PC-3 (cell line): ENCODE data around the gene COL11A1. TPM values are rescaled to one million over a fixed set of nuclear protein-coding genes. Genes with fewer than 3 reads are reported as not detected.

Source experiments
- ATAC-seq: fragments of 200-7000 bp; cut with Tn5 transposase; 2 replicates; pipeline ENCODE4 v1.9.1; 2020; ENCODE audit warnings: mild to moderate bottlenecking, moderate library complexity
- BruUV-seq: library from RNA; stranded (reverse); fragments of 400-500 nt; replicated peaks from 2 replicates; lab custom pipeline; 2021; lab: Mats Ljungman, UMichigan
- CTCF ChIA-PET: fragments of 300-600 bp; sonication (Branson Sonifier 250); formaldehyde crosslinking; loops from one replicate; lab custom pipeline; 2022; ENCODE audit warnings: antibody characterized with exemption; lab: Charles Lee
- POLR2A ChIA-PET: fragments of 300-600 bp; sonication (Branson Sonifier 250); formaldehyde crosslinking; loops from one replicate; lab custom pipeline; 2022; ENCODE audit warnings: antibody characterized with exemption; ENCODE audit not compliant: unreplicated experiment; lab: Charles Lee
- DNase-seq: peaks from one replicate; pipeline ENCODE4 v3.0.0-alpha.2; 2015
- H2AFZ ChIP-seq: fragments of 300-600 bp; sonication (generic); 2 replicates; pipeline ENCODE4 v1.6.0; 2016; ENCODE audit warnings: antibody characterized with exemption, low read length
- H3F3A ChIP-seq: fragments of 300-600 bp; sonication (generic); one replicate; pipeline ENCODE4 v1.6.0; 2017; ENCODE audit warnings: antibody characterized with exemption, low read length, control low read depth, mild to moderate bottlenecking; ENCODE audit not compliant: unreplicated experiment
- H3K27ac ChIP-seq: fragments of 300-600 bp; sonication (generic); 2 replicates; pipeline ENCODE4 v1.5.1; 2016; ENCODE audit warnings: mild to moderate bottlenecking, low read length
- H3K27me3 ChIP-seq: fragments of 300-600 bp; sonication (generic); 2 replicates; pipeline ENCODE4 v1.6.1; 2016; ENCODE audit warnings: low read length, mixed read lengths
- H3K36me3 ChIP-seq: fragments of 300-600 bp; sonication (generic); 2 replicates; pipeline ENCODE4 v1.6.1; 2016; ENCODE audit warnings: low read depth, mixed run types, low read length, mixed read lengths
- H3K4me1 ChIP-seq: fragments of 300-600 bp; sonication (generic); 2 replicates; pipeline ENCODE4 v1.5.1; 2016; ENCODE audit warnings: low read length; ENCODE audit not compliant: insufficient read depth
- H3K4me2 ChIP-seq: fragments of 300-600 bp; sonication (generic); 2 replicates; pipeline ENCODE4 v1.6.0; 2016; ENCODE audit warnings: low read length
- H3K4me3 ChIP-seq: fragments of 300-600 bp; sonication (generic); 2 replicates; pipeline ENCODE4 v1.5.1; 2016; ENCODE audit warnings: mild to moderate bottlenecking, low read length, mixed read lengths
- H3K79me2 ChIP-seq: fragments of 300-600 bp; sonication (generic); 2 replicates; pipeline ENCODE4 v1.6.1; 2017; ENCODE audit warnings: low read length, mixed read lengths
- H3K9ac ChIP-seq: fragments of 300-600 bp; sonication (generic); 2 replicates; pipeline ENCODE4 v1.6.0; 2016; ENCODE audit warnings: mild to moderate bottlenecking, low read length
- H3K9me2 ChIP-seq: fragments of 300-600 bp; sonication (generic); replicated peaks from 2 replicates; pipeline ENCODE4 v1.6.1; 2016; ENCODE audit warnings: mixed run types, low read length, mixed read lengths
- H3K9me3 ChIP-seq: fragments of 300-600 bp; sonication (generic); 2 replicates; pipeline ENCODE4 v1.6.1; 2016; ENCODE audit warnings: low read length, mixed read lengths
- H4K20me1 ChIP-seq: fragments of 300-600 bp; sonication (generic); 2 replicates; pipeline ENCODE4 v1.6.1; 2016; ENCODE audit warnings: low read length, mixed read lengths
- CTCF ChIP-seq: fragments of 300-600 bp; sonication (generic); conservative IDR thresholded peaks from 2 replicates; pipeline ENCODE4 v1.5.1; 2017; ENCODE audit warnings: antibody characterized with exemption, low read depth, mild to moderate bottlenecking, low read length
- EZH2 ChIP-seq: fragments of 300-600 bp; sonication (generic); IDR thresholded peaks from one replicate; pipeline ENCODE4 v1.6.1; 2017; ENCODE audit warnings: antibody characterized with exemption, mild to moderate bottlenecking, low read length; ENCODE audit not compliant: unreplicated experiment
- EZH2phosphoT487 ChIP-seq: fragments of 300-600 bp; sonication (generic); IDR thresholded peaks from 2 replicates; pipeline ENCODE4 v1.6.1; 2018; ENCODE audit warnings: mild to moderate bottlenecking, antibody characterized with exemption, low read length, borderline replicate concordance
- intact Hi-C: fragments of 100-400 bp; cut with micrococcal nuclease; formaldehyde crosslinking; loops from 2 replicates; pipeline ENCODE4 v1.9.0; 2023
- total RNA-seq: library from RNA; depleted of rRNA; stranded (reverse); fragments of >200 nt; gene quantifications from 2 replicates; pipeline ENCODE4 v1.2.3, GENCODE V29; 2014

The COL11A1 gene
- total RNA-seq, 1 experiment from 2014 or later = not detected

DNA sequence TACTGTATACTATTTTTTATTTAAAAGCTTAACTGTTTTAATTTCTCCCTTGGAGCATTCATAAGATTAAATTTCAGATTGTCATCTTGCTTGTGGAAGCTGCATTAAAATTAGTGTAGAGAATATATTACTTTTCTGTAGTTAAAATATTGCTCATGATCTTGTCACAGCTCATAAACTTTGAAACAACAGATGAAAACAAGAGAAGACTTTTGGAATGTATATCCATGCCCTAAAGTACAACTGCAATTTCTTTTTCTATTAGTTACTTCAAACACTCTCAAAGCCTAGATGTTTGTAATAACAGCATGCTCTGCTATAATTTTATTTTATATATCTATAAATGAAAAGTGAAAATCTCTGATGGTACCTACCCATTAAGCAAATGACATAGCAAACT lies 155.9 kb downstream of the COL11A1 start:
- Histone ChIP-seq H4K20me1 (no peaks in the 10 kb centered on the region), H3K9ac (no peak overlapping the region), H3K27me3 (peaks cover 53% of the 10 kb centered on the region), H3K9me3 (no peaks in the 10 kb centered on the region), H3K4me3 (no peak overlapping the region), H2AFZ (no peak overlapping the region), H3K36me3 (no peaks in the 10 kb centered on the region), H3K79me2 (no peaks in the 10 kb centered on the region), H3K27ac (no peak overlapping the region), H3K9me2 (no peaks in the 10 kb centered on the region), H3K4me1 (no peaks in the 10 kb centered on the region), H3F3A (no peaks in the 10 kb centered on the region), H3K4me2 (no peak overlapping the region)
- no peak for DNase-seq
- no TSS peak for BruUV-seq
- no peak for TF ChIP-seq EZH2phosphoT487
- CTCF ChIA-PET = no interaction called here
- intact Hi-C loops = no loop called here
- no peak for ATAC-seq
- POLR2A ChIA-PET = no interaction called here

GRCh38 chr1:102942324-102942723 lies 166.0 kb downstream of the COL11A1 start:
- Histone ChIP-seq H3K4me2 (no peak overlapping the region), H2AFZ (no peak overlapping the region), H3K4me1 (no peaks in the 10 kb centered on the region), H4K20me1 (no peaks in the 10 kb centered on the region), H3K9me2 (no peaks in the 10 kb centered on the region), H3K4me3 (no peak overlapping the region), H3F3A (no peaks in the 10 kb centered on the region), H3K36me3 (no peaks in the 10 kb centered on the region), H3K79me2 (no peaks in the 10 kb centered on the region), H3K9me3 (no peaks in the 10 kb centered on the region), H3K27ac (no peak overlapping the region), H3K9ac (no peak overlapping the region), H3K27me3 (peaks cover 15% of the 10 kb centered on the region; the same call in 1 of the 2 replicates)
- DNase-seq = no peak
- intact Hi-C loops = no loop called here
- BruUV-seq = no TSS peak
- TF ChIP-seq CTCF = no peak
- no peak for TF ChIP-seq EZH2phosphoT487
- no peak for TF ChIP-seq EZH2
- no peak for ATAC-seq
- ChIA-PET POLR2A (no interaction called here), CTCF (no interaction called here)

DNA sequence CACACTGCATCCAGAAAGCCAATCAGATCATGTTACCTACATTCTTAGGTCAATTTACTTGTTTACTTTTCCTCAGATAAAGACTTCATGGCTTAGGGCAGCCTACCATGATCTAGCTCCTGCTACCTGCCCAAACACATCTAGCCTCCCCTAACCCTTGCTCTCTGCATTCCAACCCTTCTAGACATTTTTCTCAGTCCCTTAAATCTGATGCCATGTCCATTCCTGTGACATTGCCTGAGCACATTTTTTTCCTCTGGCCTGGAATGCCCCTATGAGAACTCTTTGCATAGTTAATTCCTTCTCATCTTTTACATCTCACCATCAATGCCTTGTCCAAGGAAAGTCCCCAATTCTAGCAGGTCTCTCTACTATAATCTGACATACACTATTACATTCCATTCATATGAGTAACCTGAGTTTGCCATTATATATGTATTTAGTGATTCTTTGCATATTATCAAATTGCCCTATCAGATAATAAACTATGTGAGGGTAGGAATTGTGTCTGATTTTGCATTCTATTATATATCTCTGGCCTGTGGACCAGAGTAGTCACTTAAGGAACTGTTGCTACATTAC lies 166.9 kb downstream of the COL11A1 start:
- Histone ChIP-seq H3K79me2 (no peaks in the 10 kb centered on the region), H3K4me1 (no peaks in the 10 kb centered on the region), H3K9me3 (no peaks in the 10 kb centered on the region), H3K27ac (no peak overlapping the region), H3K9me2 (no peaks in the 10 kb centered on the region), H2AFZ (no peak overlapping the region), H3K4me3 (no peak overlapping the region), H3K9ac (no peak overlapping the region), H3K4me2 (no peak overlapping the region), H4K20me1 (no peaks in the 10 kb centered on the region), H3K36me3 (no peaks in the 10 kb centered on the region), H3K27me3 (peaks cover 19% of the 10 kb centered on the region; the same call in 1 of the 2 replicates), H3F3A (no peaks in the 10 kb centered on the region)
- DNase-seq (peak; percentile 20), ATAC-seq (no peak)
- BruUV-seq = no TSS peak
- ChIA-PET CTCF (no interaction called here), POLR2A (no interaction called here)
- intact Hi-C loops = no loop called here
- no peak for TF ChIP-seq EZH2
- no peak for TF ChIP-seq CTCF
- TF ChIP-seq EZH2phosphoT487 = no peak
